Smooth muscle cell (in vitro differentiated cells): Measurements from ENCODE around the gene FBRSL1. TPM values are rescaled to one million over a fixed set of nuclear protein-coding genes. Genes with fewer than 3 reads are reported as not detected.

ENCODE experiments used
- DNase-seq: peaks from one replicate; lab custom pipeline; 2025; ENCODE audit not compliant: unreplicated experiment; lab: John Stamatoyannopoulos, UW
- H2AFZ ChIP-seq: fragments of 200-600 bp; sonication (generic); 2 replicates; pipeline ENCODE4 v1.6.0; 2016; ENCODE audit warnings: antibody characterized with exemption, low read depth, mild to moderate bottlenecking
- H3F3A ChIP-seq: fragments of 200-600 bp; sonication (generic); 2 replicates; pipeline ENCODE4 v1.6.0; 2017; ENCODE audit warnings: antibody characterized with exemption, low read depth
- H3K27ac ChIP-seq: fragments of 200-600 bp; sonication (generic); 2 replicates; pipeline ENCODE4 v1.5.1; 2016; ENCODE audit warnings: low read depth, mild to moderate bottlenecking
- H3K27me3 ChIP-seq: fragments of 200-600 bp; sonication (generic); 2 replicates; pipeline ENCODE4 v1.6.1; 2016; ENCODE audit warnings: low read depth, mild to moderate bottlenecking
- H3K36me3 ChIP-seq: fragments of 200-600 bp; sonication (generic); 2 replicates; pipeline ENCODE4 v1.5.1; 2016; ENCODE audit warnings: low read depth
- H3K4me1 ChIP-seq: fragments of 200-600 bp; sonication (generic); 2 replicates; pipeline ENCODE4 v1.5.1; 2016; ENCODE audit warnings: low read depth
- H3K4me2 ChIP-seq: fragments of 200-600 bp; sonication (generic); 2 replicates; pipeline ENCODE4 v1.6.0; 2016; ENCODE audit warnings: mild to moderate bottlenecking
- H3K4me3 ChIP-seq: fragments of 200-600 bp; sonication (generic); 2 replicates; pipeline ENCODE4 v1.5.1; 2016; ENCODE audit warnings: mild to moderate bottlenecking
- H3K79me2 ChIP-seq: fragments of 200-600 bp; sonication (generic); 2 replicates; pipeline ENCODE4 v1.6.0; 2016; ENCODE audit warnings: low read depth, mild to moderate bottlenecking
- H3K9ac ChIP-seq: fragments of 200-600 bp; sonication (generic); 2 replicates; pipeline ENCODE4 v1.6.0; 2016; ENCODE audit warnings: low read depth
- H3K9me3 ChIP-seq: fragments of 200-600 bp; sonication (generic); replicated peaks from 2 replicates; pipeline ENCODE4 v1.5.1; 2016; ENCODE audit warnings: low read depth
- H4K20me1 ChIP-seq: fragments of 200-600 bp; sonication (generic); 2 replicates; pipeline ENCODE4 v1.6.0; 2016; ENCODE audit warnings: low read depth
- WGBS: methylation state at CpG from one replicate; pipeline ENCODE4 v1.1.7; 2016; ENCODE audit warnings: low lambda C conversion rate; 5-methylcytosine and 5-hydroxymethylcytosine counted together
- polyA plus RNA-seq: library from polyadenylated mRNA; unstranded; fragments of >200 nt; fragmentation: Nextera tagmentation; extraction: Ambion mirVana; gene quantifications from 2 replicates; pipeline ENCODE4 v1.2.1, GENCODE V29; 2016
- total RNA-seq: library from RNA; depleted of rRNA; stranded (reverse); fragments of >200 nt; gene quantifications from 2 replicates; pipeline ENCODE4 v1.2.3, GENCODE V29; 2014
- TF ChIP-seq, protein P1 (sequence below): fragments of 200-600 bp; sonication (generic); IDR thresholded peaks from 2 replicates; pipeline ENCODE4 v1.5.1; 2017; ENCODE audit warnings: borderline replicate concordance, mild to moderate bottlenecking, antibody characterized with exemption; ENCODE audit not compliant: insufficient read depth, poor library complexity, severe bottlenecking

FBRSL1 gene
- total and polyA plus RNA-seq, 2 experiments from 2014 or later, result 7.9 to 17.6 TPM

- H3K4me2 ChIP-seq, result no peak overlapping the region
- no peaks in the 10 kb centered on the region for H4K20me1 ChIP-seq
- no peak overlapping the region for H2AFZ ChIP-seq
- H3K4me1 ChIP-seq, result peaks cover 2% of the 10 kb centered on the region
- TF ChIP-seq, protein P1, sequence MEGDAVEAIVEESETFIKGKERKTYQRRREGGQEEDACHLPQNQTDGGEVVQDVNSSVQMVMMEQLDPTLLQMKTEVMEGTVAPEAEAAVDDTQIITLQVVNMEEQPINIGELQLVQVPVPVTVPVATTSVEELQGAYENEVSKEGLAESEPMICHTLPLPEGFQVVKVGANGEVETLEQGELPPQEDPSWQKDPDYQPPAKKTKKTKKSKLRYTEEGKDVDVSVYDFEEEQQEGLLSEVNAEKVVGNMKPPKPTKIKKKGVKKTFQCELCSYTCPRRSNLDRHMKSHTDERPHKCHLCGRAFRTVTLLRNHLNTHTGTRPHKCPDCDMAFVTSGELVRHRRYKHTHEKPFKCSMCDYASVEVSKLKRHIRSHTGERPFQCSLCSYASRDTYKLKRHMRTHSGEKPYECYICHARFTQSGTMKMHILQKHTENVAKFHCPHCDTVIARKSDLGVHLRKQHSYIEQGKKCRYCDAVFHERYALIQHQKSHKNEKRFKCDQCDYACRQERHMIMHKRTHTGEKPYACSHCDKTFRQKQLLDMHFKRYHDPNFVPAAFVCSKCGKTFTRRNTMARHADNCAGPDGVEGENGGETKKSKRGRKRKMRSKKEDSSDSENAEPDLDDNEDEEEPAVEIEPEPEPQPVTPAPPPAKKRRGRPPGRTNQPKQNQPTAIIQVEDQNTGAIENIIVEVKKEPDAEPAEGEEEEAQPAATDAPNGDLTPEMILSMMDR, result no peak
- H3K9ac ChIP-seq, result no peak overlapping the region
- H3K36me3 ChIP-seq, result no peaks in the 10 kb centered on the region
- H3K79me2 ChIP-seq, result no peaks in the 10 kb centered on the region
- DNase-seq, result no peak
- H3K4me3 ChIP-seq, result no peak overlapping the region
- WGBS, result 93% methylated on average over 10 of the region's 10 CpGs
- no peaks in the 10 kb centered on the region for H3K27me3 ChIP-seq
- no peaks in the 10 kb centered on the region for H3K9me3 ChIP-seq
- H3K27ac ChIP-seq, result no peak overlapping the region
- H3F3A ChIP-seq, result no peaks in the 10 kb centered on the region
These were observed 41.5 kb upstream of the FBRSL1 start for GRCh38 chr12:132448463-132448820.

GRCh38 chr12:132449565-132450417 lies 40.2 kb upstream of the FBRSL1 start:
- 89% methylated on average over 22 of the region's 22 CpGs for WGBS
- Histone ChIP-seq H3K36me3 (no peaks in the 10 kb centered on the region), H3K4me2 (no peak overlapping the region), H3K4me1 (peaks cover 9% of the 10 kb centered on the region), H3K27me3 (no peaks in the 10 kb centered on the region), H3K9ac (no peak overlapping the region), H4K20me1 (no peaks in the 10 kb centered on the region), H2AFZ (no peak overlapping the region), H3K79me2 (no peaks in the 10 kb centered on the region), H3F3A (no peaks in the 10 kb centered on the region), H3K9me3 (no peaks in the 10 kb centered on the region), H3K27ac (no peak overlapping the region), H3K4me3 (no peak overlapping the region)
- no peak for DNase-seq
- TF ChIP-seq, protein P1, result no peak

GRCh38 chr12:132450418-132451171 lies 39.4 kb upstream of the FBRSL1 start:
- TF ChIP-seq, protein P1, result no peak
- Histone ChIP-seq H3F3A (no peaks in the 10 kb centered on the region), H3K4me3 (no peak overlapping the region), H3K9ac (no peak overlapping the region), H3K36me3 (no peaks in the 10 kb centered on the region), H2AFZ (no peak overlapping the region), H3K79me2 (no peaks in the 10 kb centered on the region), H3K9me3 (no peaks in the 10 kb centered on the region), H4K20me1 (no peaks in the 10 kb centered on the region), H3K27ac (no peak overlapping the region), H3K4me2 (no peak overlapping the region), H3K4me1 (peaks cover 9% of the 10 kb centered on the region), H3K27me3 (no peaks in the 10 kb centered on the region)
- 80% methylated on average over 22 of the region's 22 CpGs for WGBS
- DNase-seq, result no peak
